NCI-H128 (cell line): ENCODE data around the gene MERTK.
"Not testable (repeated sequence)": the region's sequence is repeated elsewhere in the genome, so short reads cannot be mapped to it uniquely, and the experiment has no call there.

Experiments
- DNase-seq: peaks from one replicate; lab custom pipeline; 2025; ENCODE audit not compliant: unreplicated experiment; lab: John Stamatoyannopoulos, UW

MERTK gene

GRCh38 chr2:111909997-111910396 lies 11.6 kb downstream of the MERTK start:
- DNase-seq, result not testable (repeated sequence)

- no peak for DNase-seq
Observed at GRCh38 chr2:111910609-111911277, 12.3 kb downstream of the MERTK start.

- not testable (repeated sequence) for DNase-seq
Observed at GRCh38 chr2:111911295-111911977, 13.0 kb downstream of the MERTK start.

GRCh38 chr2:111912547-111912946 lies 14.1 kb downstream of the MERTK start:
- DNase-seq, result no peak

GRCh38 chr2:111917106-111917505 lies 18.7 kb downstream of the MERTK start:
- DNase-seq, result no peak

- DNase-seq, result no peak
Observed at GRCh38 chr2:111918383-111918806, 20.0 kb downstream of the MERTK start.

- no peak for DNase-seq
Observed at GRCh38 chr2:111919365-111919764, 21.0 kb downstream of the MERTK start.

- DNase-seq, result no peak
Observed at GRCh38 chr2:111919794-111920608, 21.6 kb downstream of the MERTK start.

- DNase-seq, result no peak
Observed at GRCh38 chr2:111923276-111923804, 24.9 kb downstream of the MERTK start.

GRCh38 chr2:111924617-111925107 lies 26.3 kb downstream of the MERTK start:
- no peak for DNase-seq

GRCh38 chr2:111927723-111928122 lies 29.3 kb downstream of the MERTK start:
- DNase-seq, result no peak

GRCh38 chr2:111930409-111930808 lies 32.0 kb downstream of the MERTK start:
- DNase-seq, result no peak

GRCh38 chr2:111930875-111931274 lies 32.5 kb downstream of the MERTK start:
- DNase-seq, result no peak

GRCh38 chr2:111932841-111933291 lies 34.5 kb downstream of the MERTK start:
- DNase-seq, result no peak

- not testable (repeated sequence) for DNase-seq
Observed at GRCh38 chr2:111933900-111934299, 35.5 kb downstream of the MERTK start.

GRCh38 chr2:111936881-111937280 lies 38.5 kb downstream of the MERTK start:
- DNase-seq, result no peak

- DNase-seq, result no peak
Observed at GRCh38 chr2:111938392-111938791, 40.0 kb downstream of the MERTK start.

GRCh38 chr2:111940333-111941196 lies 42.2 kb downstream of the MERTK start:
- DNase-seq, result no peak

- DNase-seq, result no peak
Observed at GRCh38 chr2:111941531-111941930, 43.1 kb downstream of the MERTK start.

GRCh38 chr2:111944531-111945210 lies 46.3 kb downstream of the MERTK start:
- DNase-seq, result no peak
